ENCODE measurements around the gene KCNG4.

DNA sequence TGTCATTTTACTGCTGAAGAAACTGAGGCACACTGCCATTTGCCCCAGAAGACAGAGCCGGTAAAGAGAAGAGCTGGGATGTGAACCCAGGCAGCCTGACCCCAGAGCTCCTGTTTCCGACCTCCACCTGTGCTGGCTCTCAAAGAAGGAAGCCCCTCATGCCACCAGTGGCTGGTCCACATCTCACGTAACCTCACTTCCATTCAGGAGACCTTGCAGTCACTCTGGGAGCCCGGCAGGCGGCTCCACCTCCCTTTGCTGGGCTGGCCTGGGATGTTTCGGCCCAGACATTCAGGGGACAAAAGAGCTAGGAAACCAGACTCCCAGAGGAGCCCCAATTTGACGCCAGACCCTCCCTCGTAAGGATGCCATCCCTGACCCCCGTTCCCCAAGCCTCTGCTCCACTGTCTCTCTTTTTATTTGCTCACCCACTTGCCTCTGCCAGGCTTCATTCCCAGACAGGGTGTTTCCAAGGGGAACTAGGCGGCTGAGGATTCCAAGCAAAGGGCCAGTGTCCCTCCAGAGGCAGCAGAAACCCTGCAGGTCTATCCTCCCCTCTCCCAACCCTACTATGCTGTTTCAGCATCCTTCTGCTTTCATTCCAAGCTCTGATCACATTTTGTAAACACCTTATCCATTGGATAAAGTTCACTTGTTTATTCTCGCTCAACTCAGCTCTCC, 55.8 kb downstream of the KCNG4 start:
- TF ChIP-seq L3MBTL2 (conservative IDR thresholded peaks at IDR 0.05) (no peak), ARNT (IDR thresholded peaks at IDR 0.05) (no peak), BHLHE40 (IDR thresholded peaks at IDR 0.05; ENCODE audit: borderline replicate concordance) (no peak), ZNF384 (IDR thresholded peaks at IDR 0.05) (no peak), HDGF (IDR thresholded peaks at IDR 0.05; ENCODE audit: borderline replicate concordance) (no peak), CTBP1 (IDR thresholded peaks at IDR 0.05; ENCODE audit: borderline replicate concordance) (no peak), FOXM1 (IDR thresholded peaks at IDR 0.05; ENCODE audit: borderline replicate concordance) (no peak), SP1 (IDR thresholded peaks at IDR 0.05) (no peak), SUZ12 (IDR thresholded peaks at IDR 0.05) (no peak), FOXA1 (IDR thresholded peaks at IDR 0.05) (no peak), TARDBP (IDR thresholded peaks at IDR 0.05) (no peak), LEF1 (IDR thresholded peaks at IDR 0.05; ENCODE audit: borderline replicate concordance) (no peak)
- TF ChIP-seq, protein P1, sequence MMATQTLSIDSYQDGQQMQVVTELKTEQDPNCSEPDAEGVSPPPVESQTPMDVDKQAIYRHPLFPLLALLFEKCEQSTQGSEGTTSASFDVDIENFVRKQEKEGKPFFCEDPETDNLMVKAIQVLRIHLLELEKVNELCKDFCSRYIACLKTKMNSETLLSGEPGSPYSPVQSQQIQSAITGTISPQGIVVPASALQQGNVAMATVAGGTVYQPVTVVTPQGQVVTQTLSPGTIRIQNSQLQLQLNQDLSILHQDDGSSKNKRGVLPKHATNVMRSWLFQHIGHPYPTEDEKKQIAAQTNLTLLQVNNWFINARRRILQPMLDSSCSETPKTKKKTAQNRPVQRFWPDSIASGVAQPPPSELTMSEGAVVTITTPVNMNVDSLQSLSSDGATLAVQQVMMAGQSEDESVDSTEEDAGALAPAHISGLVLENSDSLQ (IDR thresholded peaks at IDR 0.05), result no peak

Measured in HEK293T (cell line).